ENCODE data around the gene PTAFR.

PTAFR gene, protein sequence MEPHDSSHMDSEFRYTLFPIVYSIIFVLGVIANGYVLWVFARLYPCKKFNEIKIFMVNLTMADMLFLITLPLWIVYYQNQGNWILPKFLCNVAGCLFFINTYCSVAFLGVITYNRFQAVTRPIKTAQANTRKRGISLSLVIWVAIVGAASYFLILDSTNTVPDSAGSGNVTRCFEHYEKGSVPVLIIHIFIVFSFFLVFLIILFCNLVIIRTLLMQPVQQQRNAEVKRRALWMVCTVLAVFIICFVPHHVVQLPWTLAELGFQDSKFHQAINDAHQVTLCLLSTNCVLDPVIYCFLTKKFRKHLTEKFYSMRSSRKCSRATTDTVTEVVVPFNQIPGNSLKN

DNA sequence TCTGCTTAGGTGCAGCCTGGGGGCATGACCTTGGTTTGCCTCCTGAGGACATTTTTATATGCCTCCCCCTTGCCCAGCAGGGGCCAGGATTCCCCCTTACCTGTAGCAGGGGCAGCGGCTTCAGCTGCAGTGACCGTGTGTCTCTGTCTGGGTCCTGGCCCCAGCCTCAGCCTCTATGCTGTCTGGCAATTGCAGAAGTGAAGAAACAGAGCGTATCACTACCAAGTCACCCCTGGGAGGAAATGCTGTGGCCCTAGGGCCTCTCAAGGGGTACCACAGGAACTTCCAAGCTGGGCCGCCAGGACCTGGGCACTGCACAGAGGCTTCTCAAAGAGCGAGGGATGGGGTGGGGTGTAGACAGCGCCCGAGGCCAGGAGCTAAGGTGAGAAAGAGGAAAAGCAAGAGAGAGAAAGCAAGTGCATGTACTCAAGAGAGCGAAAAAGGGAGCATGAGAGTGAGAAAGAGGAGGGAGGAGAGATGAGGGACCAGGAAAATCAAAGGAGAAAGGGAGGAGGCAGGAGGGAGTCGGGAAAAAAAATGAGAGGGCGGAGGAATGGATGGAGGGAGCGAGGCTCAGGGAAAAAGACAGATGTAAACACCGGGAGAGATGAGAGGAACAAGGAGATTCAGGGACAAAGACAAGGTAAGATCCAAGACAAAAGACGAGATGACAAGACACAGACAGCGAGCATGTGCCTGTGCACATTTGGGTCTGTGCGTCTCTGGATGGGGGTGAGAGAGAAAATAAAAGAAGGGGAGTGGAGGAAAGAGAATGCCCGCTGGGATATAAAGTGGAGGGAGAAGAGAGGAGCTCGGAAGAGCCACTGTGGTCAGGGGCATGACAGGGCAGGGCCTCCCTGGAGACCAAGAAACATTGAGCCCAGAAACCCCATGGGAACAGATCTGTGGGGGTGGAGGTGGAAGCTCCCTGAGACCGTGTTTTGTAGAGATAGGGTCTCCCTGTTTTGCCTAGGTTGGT lies at the start of gene PTAFR:
PTAFR (minus strand) TSS at position 199 of the 979 bp plus-strand sequence. CDS start 25,669 bp downstream, outside the sequence.
- no peak for DNase-seq

DNA sequence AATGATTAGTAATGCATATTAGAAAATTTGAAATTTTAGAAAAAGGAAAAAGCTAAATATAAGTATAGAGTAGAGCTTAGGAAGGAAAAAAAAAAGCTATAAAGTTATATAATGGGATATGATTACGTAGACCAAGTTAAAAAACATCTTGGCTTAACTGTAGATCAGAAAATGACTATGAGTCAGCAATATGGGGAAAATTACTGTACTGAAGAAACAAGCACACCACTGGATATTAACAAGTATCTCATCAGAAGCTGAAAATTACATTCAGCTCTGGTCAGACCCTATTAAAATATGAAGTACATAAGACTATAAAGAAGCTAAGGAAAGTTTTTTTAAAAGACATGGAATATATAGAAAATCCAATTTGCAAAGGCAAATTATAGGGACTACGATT lies 36.8 kb upstream of the PTAFR start:
- DNase-seq: no peak

DNA sequence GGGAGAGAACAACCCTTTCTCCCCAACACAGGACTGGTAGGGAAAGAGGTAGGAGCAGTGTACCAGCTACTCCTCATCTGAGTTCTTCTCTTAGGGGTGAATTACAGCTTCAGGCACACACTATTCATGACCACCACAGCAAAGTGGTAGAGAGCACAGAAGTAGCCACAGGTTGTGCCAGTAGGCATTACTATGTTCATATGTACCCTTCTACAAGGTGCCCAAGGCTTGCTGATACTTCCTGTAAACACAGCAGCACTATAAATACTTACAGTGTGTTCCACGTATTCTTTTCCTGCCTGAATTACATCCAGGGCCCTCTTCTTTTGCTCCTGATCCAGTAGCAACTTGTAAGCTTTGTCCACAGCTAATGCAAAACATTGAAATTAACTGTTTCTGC lies 33.2 kb upstream of the PTAFR start:
- no peak for DNase-seq

DNA sequence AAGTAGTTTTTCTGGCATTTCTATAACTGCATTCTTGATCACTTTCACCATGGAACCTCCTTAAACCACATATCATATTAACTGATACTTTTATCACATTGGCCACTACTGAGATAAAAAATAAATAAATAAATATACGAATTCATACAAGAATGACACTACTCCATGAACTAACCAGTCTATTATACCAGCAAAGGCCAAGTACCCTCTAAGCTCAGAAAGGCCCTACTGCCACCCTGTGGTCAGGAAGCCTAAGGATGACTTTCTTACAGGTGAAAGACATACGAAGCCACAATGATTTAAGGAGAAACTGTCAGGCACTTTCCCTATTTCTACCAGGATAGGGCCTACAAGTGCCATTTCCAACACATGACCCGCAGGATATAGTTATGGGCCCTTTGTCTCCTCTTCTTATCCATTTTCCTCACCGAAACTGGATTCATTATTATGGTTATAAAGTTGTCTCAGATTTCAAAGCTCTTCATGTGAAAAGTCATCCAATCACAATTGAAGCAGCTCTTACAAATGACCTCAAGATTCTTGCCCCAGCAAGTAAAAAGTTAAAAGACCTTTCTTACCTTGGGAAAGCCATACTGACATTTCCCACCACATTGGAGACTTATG lies 32.4 kb upstream of the PTAFR start:
- DNase-seq: peak; percentile 46

DNA sequence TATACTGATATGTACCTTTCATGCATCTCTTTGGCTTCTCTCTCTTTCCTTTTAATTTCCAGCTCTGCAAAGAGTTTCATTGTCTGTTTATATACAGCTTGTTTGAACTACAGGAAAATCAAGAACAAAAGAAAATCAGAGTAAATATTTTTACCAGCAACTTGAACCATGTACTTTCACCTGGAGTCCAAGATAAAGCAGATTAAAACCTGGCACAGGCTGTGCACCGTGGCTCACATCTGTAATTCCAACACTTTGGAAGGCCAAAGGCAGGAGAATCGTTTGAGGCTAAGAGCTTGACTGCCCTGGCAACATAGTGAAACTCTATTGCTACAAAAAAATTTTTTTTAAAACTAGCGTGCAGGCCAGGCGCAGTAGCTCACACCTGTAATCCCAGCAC lies 28.8 kb upstream of the PTAFR start:
- no peak for DNase-seq

DNA sequence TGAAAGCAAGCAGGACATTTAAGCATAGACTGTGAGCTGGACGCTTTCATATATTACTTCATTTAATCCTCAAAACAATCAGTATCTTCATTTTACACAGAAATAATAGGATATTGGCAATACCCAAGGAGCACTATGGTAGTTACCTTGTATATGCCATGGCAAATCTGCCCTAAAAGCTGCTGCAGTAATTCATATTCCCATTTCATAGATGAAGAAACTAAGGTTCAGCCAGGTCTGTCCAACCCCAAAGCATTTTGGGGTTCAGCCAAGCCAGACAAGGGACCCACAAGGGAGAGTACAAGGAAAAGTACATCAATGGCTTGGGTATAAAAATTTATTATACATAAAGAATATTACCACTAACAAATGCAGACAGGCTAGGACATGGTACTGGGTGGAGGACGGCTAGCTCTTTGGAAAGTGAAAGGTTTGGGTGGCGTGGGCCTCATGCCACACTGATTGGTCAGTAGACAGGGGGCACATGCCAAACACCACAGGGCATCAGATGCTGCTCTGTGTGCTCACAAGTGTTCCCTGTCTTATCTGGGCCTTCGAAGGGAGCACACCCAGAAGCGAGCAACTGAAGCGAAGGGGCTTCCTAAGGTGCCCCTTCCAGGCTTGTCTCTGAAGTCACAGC lies 23.9 kb upstream of the PTAFR start:
- DNase-seq: no peak

DNA sequence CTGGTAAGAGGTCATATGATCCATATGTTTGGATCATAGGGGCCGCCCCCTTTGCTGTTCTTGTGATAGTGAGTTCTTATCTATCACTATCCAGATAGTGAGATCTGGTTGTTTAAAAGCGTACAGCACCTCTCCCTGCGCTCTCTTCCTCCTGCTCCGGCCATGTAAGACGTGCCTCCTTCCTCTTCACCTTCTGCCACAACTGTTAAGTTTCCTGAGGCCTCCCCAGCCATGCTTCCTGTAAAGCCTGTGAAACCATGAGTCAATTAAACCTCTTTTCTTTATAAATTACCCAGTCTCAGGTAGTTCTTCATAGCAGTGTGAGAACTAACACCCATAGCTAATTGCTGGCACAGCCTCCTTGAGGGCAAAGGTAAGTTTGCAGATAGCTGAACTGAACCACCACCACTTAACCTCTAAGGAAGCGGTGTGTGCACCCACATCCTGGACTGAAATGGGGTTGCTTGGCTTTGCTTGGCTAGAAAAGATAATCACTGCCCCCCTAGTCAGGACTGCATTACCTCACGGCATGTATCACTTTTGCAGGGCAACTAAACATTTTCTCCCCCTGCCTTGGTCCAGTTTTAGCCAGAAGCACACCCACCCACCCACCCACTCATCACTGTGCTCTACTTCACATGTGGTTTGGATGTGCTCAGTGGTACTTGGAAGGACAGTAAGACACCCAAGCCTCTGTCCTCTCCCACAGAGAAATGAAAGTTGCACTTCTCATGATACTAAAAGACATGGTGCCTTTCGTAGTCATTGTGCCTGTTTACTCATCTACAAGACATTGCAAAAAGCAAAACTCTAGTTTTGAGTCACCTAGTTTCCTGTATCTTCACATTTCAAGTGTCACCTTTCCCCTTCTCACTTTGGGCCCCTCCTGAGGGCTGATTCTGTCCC lies 23.1 kb upstream of the PTAFR start:
- DNase-seq: peak; percentile 20

DNA sequence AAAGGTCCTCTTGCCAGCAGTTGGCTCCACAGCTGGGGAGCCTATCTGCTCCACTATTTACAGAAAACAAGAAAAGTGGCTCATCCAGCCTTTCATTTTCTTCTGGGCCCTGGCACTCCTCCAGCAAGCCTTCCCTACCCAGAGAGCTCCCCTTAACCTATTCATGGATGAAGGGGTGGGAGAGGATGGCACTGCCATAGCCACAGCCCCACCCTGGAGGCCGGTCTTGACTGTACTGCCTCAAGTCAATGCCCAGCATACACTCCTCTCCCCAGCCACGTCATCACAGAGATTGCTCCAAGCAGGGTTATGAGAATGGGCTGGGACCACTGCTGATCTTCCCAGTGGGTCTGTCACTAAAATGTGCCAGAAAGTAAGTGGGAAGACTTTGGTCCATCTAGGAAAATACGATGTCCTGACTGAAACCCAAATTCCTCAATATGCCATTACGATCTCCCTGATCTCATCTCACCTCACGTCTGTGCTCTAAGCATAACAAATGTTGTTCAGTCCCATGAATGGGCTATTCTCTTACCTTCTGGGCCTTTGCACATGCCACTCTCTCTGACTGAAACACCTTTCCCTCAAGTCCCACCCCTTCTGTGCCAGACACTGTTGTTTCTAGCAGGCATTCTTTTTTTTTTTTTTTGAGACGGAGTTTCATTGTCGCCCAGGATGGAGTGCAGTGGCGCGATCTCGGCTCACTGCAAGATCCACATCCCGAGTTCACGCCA lies 21.4 kb upstream of the PTAFR start:
- DNase-seq: no peak

DNA sequence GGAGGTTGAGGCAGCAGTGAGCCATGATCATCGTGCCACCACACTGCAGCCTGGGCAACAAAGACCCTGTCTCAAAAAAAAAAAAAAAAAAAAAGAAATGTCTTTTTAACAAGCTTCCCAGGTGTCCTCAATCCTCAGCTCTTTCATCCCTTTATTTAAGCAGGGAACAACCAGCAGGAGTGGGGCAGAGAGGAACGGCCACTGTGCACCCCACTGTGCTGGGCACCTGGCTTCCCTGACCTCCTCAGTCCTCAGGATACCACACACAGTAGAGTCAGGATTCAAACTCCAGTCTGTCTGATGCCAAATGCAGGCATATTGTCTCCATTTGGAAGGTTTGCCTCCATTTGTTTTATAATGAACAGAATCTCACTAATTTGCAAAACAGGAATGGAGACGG lies 19.8 kb upstream of the PTAFR start:
- no peak for DNase-seq

DNA sequence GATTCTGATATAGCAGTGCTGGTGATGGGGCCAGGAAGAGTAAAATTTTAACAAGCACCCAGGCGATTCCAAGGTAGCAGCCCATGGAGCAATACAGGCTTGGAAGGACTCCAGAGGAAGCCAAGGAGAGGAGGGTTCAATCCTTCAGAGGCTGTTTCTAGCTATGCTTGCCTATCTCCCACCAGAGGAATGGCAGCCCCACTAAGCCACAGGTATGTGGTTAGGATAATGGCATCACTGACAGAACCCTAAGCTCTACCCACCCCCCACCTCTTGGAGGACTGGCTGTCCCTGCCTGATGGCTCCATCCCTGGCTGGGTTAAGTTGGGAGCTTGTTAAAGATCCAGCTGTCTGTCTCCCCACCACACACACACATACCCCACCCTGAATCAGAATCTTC lies 19.3 kb upstream of the PTAFR start:
- DNase-seq: no peak

DNA sequence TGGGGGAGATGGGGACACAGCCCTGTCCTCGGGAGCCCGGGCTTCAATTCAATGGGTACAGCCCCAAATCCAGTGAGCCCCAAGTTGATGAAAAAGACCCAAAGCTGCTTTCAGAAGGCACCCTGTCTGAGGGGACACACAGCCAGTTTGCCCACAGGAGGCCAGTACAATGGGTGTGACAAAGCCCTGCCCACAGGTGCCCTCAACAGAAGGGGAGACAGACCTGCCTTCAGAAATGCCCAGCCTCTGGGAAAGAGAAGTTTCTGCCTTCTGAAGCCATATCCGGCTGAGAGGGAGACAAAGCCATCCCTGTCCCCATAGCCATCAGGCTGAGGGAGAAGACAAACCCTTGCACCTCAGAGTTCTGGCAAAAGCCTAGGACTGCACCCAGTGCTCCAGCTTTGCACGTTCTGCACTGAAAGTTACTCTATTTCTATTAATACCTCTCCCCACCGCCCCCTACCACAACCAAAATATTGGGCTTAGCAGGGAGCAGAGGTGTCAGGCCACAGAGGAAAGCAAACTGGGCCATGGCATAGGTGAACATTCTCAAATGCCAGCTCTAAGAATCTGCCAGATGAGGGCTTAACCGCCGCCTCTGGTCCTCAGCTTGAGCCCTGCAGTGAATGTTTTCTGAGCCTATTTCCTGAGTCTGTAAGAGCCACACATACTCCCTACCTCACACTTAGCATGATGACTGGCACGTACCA lies 18.0 kb upstream of the PTAFR start:
- no peak for DNase-seq

DNA sequence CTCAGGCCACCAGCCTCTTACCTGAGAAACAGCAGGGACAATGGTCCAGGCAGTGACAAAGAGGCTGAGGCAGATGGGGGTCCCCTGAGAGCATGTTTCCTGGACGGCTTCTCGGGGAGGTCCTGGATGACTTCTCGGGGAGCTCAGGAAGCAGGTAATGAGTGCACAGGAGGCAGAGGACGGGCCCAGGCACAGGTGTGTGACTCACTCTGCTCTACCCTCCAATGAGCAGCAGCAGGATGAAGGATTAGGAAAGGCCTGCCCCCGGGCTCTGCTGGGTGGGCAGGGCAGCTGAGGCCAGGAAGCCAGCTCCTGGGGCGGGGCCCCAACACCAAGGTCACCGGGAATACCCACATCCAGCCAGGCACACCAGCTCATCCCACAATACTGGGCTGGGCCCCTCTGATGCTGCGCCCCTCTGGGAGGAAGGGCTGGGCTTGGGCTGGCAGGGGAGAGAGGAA lies 17.2 kb upstream of the PTAFR start:
- DNase-seq: no peak

DNA sequence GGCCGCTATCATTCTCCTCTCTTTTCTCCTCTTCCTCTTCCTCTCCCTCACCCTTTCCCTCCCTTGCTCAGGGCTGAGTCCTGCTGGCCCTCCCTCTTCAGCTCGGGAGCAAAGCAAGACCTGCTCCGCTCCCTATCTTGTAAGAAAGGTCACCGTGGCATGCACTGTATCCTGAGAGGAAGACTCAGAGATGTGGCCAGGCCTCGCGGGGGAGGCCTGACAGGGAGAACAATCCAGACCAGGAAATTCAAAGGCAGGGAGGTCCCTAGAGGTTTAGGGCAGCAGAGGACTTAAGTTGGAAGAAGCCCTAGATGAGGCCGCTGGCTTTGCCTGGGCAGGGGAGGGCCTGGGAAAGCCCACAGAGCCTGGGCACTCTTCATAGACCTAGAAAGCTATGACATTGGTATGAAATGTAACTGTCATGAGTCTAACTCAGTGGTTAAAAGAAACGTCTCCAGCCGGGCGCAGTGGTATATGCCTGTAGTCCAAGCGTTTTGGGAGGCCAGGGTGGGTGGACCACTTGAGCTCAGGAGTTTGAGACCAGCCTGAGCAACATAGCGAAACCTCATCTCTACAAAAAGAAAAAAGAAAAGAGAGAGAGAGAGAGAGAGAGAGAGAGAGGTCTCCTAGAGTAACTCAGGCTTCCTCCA lies 14.6 kb upstream of the PTAFR start:
- DNase-seq: no peak

DNA sequence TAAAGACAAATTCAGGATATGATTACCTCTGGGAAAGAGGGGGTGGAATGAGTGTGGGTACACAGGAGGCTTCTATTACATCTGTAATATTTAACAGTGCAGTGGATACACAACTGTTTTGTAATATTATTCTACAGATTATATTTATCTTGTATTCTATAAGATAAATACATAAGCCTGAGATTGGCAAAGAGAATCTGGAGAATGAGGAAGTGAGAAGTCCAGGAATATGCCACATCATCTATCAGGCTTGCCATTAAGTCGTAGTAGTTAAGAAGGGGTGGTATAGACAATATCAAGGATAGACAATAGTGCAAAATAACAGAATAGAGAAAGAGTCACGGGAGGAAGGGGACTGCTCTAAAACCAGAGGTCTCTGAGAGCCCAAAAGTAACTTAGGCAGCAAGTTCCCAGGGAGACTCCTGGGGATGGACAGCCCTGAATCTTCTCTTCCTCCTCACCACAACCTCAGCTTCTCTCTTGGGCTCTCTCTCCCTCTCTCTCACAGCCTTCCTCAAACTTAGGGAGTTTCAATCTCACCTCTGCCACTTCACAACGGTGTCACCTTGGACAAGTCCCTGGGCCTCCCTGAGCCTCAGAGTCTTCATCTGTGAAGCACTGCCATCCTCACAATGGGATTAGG lies 14.0 kb upstream of the PTAFR start:
- no peak for DNase-seq

DNA sequence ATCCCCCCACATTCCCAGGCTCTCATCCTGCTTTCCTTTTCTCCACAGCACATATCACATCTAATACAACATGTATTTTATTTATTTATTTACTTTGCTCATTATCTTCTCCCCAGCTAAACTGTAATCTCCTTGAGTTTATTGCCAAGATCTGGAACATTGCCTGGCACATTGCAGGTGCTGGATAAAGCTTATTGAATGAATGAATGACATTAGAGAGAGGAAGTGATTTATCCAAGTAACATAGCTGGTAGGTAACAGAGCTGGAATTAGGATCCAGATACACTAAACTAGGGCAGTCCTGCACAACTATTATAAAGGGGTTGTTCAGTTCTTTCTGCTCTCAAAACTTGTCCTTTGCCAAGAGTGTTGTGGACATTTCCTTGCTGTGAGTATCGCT lies 8.6 kb upstream of the PTAFR start:
- DNase-seq: no peak

DNA sequence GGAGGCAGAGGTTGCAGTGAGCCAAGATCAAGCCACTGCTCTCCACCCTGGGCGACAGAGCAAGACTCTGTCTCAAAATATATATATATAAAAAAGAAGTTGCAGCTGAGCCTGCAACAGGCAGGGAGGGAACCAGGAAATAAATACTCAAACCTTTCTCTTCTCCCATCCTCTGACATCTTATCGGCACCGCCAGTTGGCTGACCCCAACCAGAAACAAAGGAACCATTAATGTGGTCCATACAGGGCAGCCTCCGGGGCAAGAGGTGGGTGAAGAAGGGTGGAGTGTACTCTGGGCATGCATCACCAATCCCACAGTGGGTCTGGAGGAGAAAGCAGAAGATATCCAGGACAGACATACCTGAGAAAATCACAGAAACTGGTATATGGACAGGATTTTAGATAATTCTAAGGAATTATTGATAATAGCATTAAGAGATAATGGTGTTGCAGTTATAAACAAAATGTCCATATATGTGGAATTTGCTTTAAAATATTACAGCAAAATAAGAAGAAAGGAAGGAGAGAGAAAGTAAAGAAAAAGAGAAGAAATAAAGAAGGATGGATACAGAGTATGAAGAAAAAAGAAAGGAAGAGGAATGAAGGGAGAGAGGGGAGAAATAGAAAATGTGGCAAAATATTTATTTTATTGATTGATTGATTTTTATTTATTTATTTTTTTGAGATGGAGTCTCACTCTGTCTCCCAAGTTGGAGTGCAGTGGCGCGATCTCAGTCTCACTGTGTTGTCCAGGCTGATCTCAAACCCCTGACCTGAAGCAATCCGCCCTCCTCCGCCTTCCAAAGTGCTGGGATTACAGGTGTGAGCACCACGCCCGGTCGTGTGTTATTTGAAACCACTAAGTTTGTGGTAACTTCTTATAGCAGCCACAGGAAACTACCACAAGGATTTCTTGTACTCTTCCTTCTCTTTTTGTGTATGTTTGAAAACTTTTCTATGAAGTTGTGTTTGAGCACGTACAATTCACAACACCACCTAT lies 4.1 kb upstream of the PTAFR start:
- no peak for DNase-seq

DNA sequence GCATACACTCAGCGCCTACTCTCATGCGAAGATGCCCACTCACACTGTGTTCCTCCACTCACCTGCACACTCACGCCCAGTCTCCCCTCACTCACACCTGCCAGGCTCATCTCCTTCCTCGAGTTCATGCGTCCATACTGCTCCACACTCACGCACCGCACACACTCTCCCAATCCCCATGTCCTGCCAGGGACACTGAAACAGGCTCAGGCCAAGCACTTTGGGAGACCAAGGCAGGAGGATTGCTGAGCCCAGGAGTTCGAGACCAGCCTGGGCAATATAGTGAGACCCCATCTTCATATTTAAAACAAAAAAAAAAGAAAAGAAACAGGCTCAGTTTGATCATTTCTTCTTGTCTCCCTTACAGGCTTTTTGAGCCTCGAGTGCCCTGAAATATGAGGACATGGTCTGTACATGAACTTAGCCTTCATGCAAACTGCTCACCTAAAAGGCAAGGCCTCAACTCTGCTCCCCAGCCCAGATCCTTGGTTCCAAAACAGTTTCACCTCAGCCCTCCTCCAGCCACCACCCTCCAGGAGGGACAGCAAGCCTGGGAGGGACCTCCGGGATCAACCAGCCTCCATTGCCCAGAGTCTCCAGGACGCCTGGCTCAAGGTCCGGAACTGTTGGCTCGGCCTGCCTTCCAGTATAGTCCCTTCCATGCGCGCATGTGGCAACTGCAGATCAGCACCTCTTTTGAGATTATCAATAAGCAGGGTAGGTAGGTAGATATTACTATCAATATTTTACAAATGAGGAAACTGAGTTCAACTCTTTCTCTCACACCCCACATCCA lies 2.4 kb upstream of the PTAFR start:
- no peak for DNase-seq

All from stimulated activated CD4-positive, alpha-beta T cell treated with anti-CD3 and anti-CD28 coated beads, Interleukin-12 subunit alpha, Interleukin-12 subunit beta, amount 100 ng/mL, for 4 hours (primary cell).